ENCODE data around the gene CUL3.

The CUL3 gene

GRCh38 chr2:224472827-224473226 lies 112.3 kb downstream of the CUL3 start:
- CTCF ChIA-PET = interaction anchor here (1.1 kb wide), 1 partner anchor 39 kb away, joined by 3 read pairs; no protein-coding TSS in a partner anchor
- DNase-seq (ENCODE audit: extremely low spot score) = no peak
- TF ChIP-seq CTCF (IDR thresholded peaks at IDR 0.05; ENCODE audit: control extremely low read depth, extremely low read depth, low read depth, missing control alignments) = no peak
- POLR2A ChIA-PET = no interaction called here

- ChIA-PET CTCF (no interaction called here), POLR2A (no interaction called here)
- no peak for TF ChIP-seq CTCF (IDR thresholded peaks at IDR 0.05; ENCODE audit: control extremely low read depth, extremely low read depth, low read depth, missing control alignments)
- DNase-seq (ENCODE audit: extremely low spot score) = no peak
These were observed 113.0 kb downstream of the CUL3 start for GRCh38 chr2:224472137-224472536.

GRCh38 chr2:224469374-224469964 lies 115.7 kb downstream of the CUL3 start:
- CTCF ChIA-PET = interaction anchor here (1.1 kb wide), 1 partner anchor 21 kb away, joined by 3 read pairs; no protein-coding TSS in a partner anchor

GRCh38 chr2:224466304-224466895 lies 118.8 kb downstream of the CUL3 start:
- ChIA-PET POLR2A (no interaction called here), CTCF (interaction anchor here (1.0 kb wide), 1 partner anchor 12 kb away, joined by 3 read pairs; no protein-coding TSS in a partner anchor)
- TF ChIP-seq CTCF (IDR thresholded peaks at IDR 0.05; ENCODE audit: control extremely low read depth, extremely low read depth, low read depth, missing control alignments) = no peak
- no peak for DNase-seq (ENCODE audit: extremely low spot score)

More at GRCh38 chr2:224469374-224469964, 115.7 kb downstream of the CUL3 start:
- no peak for DNase-seq (ENCODE audit: extremely low spot score)
- POLR2A ChIA-PET = interaction anchor here (0.6 kb wide), 2 partner anchors 18 to 221 kb away, joined by 4 to 8 read pairs; no protein-coding TSS in a partner anchor
- no peak for TF ChIP-seq CTCF (IDR thresholded peaks at IDR 0.05; ENCODE audit: control extremely low read depth, extremely low read depth, low read depth, missing control alignments)

GRCh38 chr2:224461391-224461790 lies 123.8 kb downstream of the CUL3 start:
- no peak for TF ChIP-seq CTCF (IDR thresholded peaks at IDR 0.05; ENCODE audit: control extremely low read depth, extremely low read depth, low read depth, missing control alignments)
- DNase-seq (ENCODE audit: extremely low spot score) = no peak
- ChIA-PET CTCF (interaction anchor here (1.1 kb wide), 1 partner anchor 20 kb away, joined by 3 read pairs; no protein-coding TSS in a partner anchor), POLR2A (no interaction called here)

GRCh38 chr2:224457408-224458096 lies 127.6 kb downstream of the CUL3 start:
- DNase-seq (ENCODE audit: extremely low spot score) = no peak
- no peak for TF ChIP-seq CTCF (IDR thresholded peaks at IDR 0.05; ENCODE audit: control extremely low read depth, extremely low read depth, low read depth, missing control alignments)
- ChIA-PET CTCF (no interaction called here), POLR2A (no interaction called here)
